NT2/D1 (cell line): ENCODE results near the gene CFAP74.

Source experiments
- DNase-seq: peaks from one replicate; pipeline ENCODE4 v3.0.0-alpha.2; 2011; ENCODE audit warnings: low read depth, low spot score
- H3K27me3 ChIP-seq: 2 replicates; pipeline ENCODE4 v1.6.0; 2011; ENCODE audit warnings: mild to moderate bottlenecking; ENCODE audit not compliant: insufficient read length, insufficient read depth
- H3K36me3 ChIP-seq: 2 replicates; pipeline ENCODE4 v1.6.1; 2011; ENCODE audit warnings: mild to moderate bottlenecking, low read length, mixed read lengths; ENCODE audit not compliant: insufficient read depth, insufficient read length
- H3K4me1 ChIP-seq: 2 replicates; pipeline ENCODE4 v1.5.1; 2011; ENCODE audit not compliant: insufficient read depth, insufficient read length
- H3K4me3 ChIP-seq: 2 replicates; pipeline ENCODE4 v1.5.1; 2011; ENCODE audit warnings: low read depth; ENCODE audit not compliant: insufficient read length
- H3K9ac ChIP-seq: 2 replicates; pipeline ENCODE4 v1.6.0; 2011; ENCODE audit warnings: low read depth; ENCODE audit not compliant: insufficient read length
- H3K9me3 ChIP-seq: 2 replicates; pipeline ENCODE4 v1.5.1; 2011; ENCODE audit warnings: mild to moderate bottlenecking, low read length; ENCODE audit not compliant: insufficient read depth
- SUZ12 ChIP-seq: IDR thresholded peaks from 2 replicates; pipeline ENCODE4 v1.6.1; 2011; ENCODE audit not compliant: insufficient read length, insufficient read depth; ENCODE audit errors: extremely low read depth
- YY1 ChIP-seq: IDR thresholded peaks from 2 replicates; pipeline ENCODE4 v1.6.1; 2011; ENCODE audit not compliant: insufficient read length, insufficient read depth
- ZNF274 ChIP-seq: IDR thresholded peaks from 2 replicates; pipeline ENCODE4 v1.6.1; 2011; ENCODE audit warnings: mild to moderate bottlenecking, low read depth, low read length

Gene CFAP74

DNA sequence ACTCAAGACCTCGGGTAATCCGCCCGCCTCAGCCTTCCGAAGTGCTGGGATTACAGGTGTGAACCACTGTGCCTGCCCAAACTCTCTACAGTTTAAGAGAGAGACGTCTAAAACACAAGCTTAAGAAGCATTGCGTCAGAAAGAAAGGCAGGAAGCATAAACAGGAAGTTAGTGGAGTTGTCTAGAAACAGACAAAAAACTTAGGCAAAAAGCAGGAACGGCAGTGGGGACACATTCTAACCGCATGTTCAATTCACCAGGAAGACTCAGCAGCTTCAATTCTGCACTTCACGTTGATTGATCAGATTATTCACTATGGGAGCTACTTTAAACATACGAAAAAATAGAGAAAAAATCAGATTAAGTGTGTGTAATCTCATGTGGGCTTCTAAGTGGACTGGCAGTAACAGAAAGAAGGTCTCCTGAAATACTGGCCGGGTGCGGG, 7.4 kb downstream of the CFAP74 start:
- Histone ChIP-seq H3K36me3 (no peaks in the 10 kb centered on the region), H3K9me3 (no peaks in the 10 kb centered on the region), H3K4me3 (no peak overlapping the region), H3K27me3 (no peaks in the 10 kb centered on the region), H3K4me1 (peaks cover 5% of the 10 kb centered on the region), H3K9ac (no peak overlapping the region)
- no peak for DNase-seq
- no peak for TF ChIP-seq SUZ12
- no peak for TF ChIP-seq ZNF274
- no peak for TF ChIP-seq YY1

DNA sequence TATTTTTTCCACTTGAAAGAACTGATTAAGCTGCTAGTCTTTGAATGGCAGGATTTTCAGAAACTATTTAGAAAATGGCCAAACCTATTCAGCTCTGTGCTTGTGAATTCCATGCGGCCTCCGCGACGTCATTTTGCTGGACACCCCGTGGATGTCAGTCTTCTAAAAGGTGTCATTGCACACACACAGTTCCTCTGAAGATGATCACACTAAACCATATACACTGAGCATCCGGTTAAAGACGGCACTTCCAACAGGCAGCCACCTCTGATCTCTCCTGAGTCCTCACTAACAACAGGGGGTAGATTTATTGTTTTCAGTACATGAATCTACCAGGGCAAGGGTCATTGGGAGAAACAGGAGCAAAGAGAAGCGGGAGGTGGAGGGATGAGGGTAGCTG, 9.1 kb downstream of the CFAP74 start:
- DNase-seq, result no peak
- H3K4me3 ChIP-seq, result no peak overlapping the region
- H3K9ac ChIP-seq, result no peak overlapping the region
- H3K36me3 ChIP-seq, result no peaks in the 10 kb centered on the region
- H3K27me3 ChIP-seq, result no peaks in the 10 kb centered on the region
- TF ChIP-seq SUZ12 (no peak), YY1 (no peak), ZNF274 (no peak)
- H3K9me3 ChIP-seq, result no peaks in the 10 kb centered on the region
- peaks cover 5% of the 10 kb centered on the region for H3K4me1 ChIP-seq

DNA sequence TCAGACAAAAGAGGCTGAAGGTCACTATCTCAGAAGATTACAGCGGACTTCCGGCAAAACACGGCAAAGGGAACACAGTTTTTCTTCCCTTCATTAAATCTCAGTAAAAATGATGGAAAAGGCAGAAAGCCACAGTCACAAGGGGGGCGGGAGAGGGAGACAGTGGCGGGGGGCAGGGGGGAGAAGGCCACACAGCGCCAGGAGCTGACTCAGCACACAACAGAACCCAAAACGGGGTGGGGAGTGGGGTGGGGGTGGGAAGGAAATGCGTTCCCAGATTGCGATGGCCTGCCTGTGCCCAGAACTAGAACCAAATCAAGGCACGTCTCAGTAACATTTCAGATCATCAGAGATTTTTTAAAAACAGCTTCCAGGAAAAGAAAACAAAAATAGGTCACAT, 13.4 kb downstream of the CFAP74 start:
- Histone ChIP-seq H3K4me1 (peaks cover 13% of the 10 kb centered on the region), H3K9ac (no peak overlapping the region), H3K9me3 (no peaks in the 10 kb centered on the region), H3K4me3 (no peak overlapping the region), H3K36me3 (no peaks in the 10 kb centered on the region), H3K27me3 (no peaks in the 10 kb centered on the region)
- DNase-seq, result no peak
- TF ChIP-seq SUZ12, result no peak
- TF ChIP-seq ZNF274, result no peak
- TF ChIP-seq YY1, result no peak

DNA sequence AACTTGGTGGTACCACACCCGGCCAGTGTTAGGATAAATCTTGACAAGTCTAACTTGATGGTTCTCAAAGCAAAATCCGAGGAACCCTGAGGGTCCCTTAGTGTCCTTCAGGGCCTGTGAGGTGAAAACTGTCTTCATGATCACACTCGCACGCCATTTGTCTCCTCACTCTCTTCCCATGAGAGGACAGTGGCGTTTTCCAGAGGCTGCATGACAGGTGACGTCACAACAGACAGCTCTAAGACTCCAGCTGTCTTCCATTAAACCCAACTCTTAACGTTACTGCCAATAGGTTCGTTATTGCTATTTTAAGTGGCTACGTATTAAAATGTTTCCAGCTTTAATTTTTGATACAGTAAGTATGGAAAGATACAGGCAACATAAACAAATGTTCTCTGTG, 13.8 kb downstream of the CFAP74 start:
- Histone ChIP-seq H3K36me3 (no peaks in the 10 kb centered on the region), H3K9me3 (no peaks in the 10 kb centered on the region), H3K4me1 (peaks cover 11% of the 10 kb centered on the region), H3K4me3 (no peak overlapping the region), H3K27me3 (no peaks in the 10 kb centered on the region), H3K9ac (no peak overlapping the region)
- DNase-seq, result no peak
- TF ChIP-seq SUZ12 (no peak), ZNF274 (no peak), YY1 (no peak)

DNA sequence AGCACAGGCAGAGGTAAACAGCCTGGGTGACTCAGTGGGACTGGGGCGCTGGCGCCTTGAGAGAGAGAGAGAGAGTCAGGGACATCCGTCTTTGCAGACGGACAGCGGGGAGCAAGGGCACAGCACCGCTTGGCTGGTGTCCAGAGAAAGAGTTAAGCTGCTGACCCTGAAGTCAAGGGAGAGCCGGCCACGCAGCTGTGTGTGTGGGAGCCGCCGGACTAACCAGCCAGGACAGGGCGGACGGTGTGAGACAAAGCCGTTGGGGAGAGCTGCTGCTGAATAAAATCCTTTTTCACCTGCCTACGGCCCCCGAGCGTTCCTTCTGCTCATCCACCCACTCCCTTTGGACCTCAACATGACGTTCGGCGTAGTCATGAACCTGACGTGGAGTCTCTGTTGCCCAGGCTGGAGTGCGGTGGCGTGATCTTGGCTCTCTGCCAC, 14.5 kb downstream of the CFAP74 start:
- DNase-seq, result no peak
- no peaks in the 10 kb centered on the region for H3K27me3 ChIP-seq
- no peak for TF ChIP-seq YY1
- no peak for TF ChIP-seq ZNF274
- TF ChIP-seq SUZ12, result no peak
- H3K4me3 ChIP-seq, result no peak overlapping the region
- no peaks in the 10 kb centered on the region for H3K9me3 ChIP-seq
- H3K9ac ChIP-seq, result no peak overlapping the region
- H3K36me3 ChIP-seq, result no peaks in the 10 kb centered on the region
- peaks cover 8% of the 10 kb centered on the region for H3K4me1 ChIP-seq

DNA sequence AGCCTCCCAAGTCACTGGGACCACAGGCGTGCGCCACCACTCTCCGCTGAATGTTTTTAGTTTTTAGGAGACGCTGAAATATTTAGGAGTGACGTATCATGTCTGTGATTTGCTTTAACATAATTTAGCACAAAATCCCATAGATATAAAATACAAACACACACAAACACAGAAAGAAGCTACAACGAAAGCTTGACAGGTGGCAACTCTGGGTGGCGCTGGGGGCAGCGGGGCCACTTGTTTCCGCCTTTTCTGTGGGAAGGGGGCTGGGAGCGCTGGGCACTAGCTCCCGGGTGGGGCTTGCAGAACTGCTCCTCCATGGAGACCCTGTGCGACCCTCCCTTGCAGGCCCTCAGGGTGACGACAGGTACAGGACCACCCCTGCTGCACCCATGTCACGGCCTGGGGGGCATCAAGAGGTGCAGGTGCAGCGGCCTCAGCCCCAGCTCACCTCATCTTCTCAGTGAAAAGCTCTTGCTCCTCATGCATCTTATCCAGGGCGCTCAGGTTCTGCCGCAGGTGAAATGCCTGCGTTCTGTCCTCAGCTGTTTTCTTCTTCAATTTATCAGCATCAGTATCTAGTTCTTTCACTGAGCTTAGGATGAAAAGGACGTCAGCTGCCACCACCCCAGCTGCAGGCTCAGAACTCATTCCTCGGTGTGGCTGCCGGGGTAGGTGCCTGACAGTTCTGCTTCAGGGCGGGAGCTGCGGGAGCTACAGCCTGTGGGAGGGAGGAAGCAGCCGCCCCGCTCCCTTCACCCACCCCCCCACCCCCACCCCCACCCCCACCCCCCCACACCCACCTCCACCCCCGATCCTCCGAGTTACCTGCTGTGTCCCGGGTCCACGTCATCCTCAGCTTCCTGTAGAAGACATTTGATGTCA, 15.3 kb downstream of the CFAP74 start:
- Histone ChIP-seq H3K9ac (no peak overlapping the region), H3K27me3 (no peaks in the 10 kb centered on the region), H3K4me3 (no peak overlapping the region), H3K9me3 (no peaks in the 10 kb centered on the region), H3K4me1 (peaks cover 8% of the 10 kb centered on the region), H3K36me3 (no peaks in the 10 kb centered on the region)
- TF ChIP-seq ZNF274 (no peak), YY1 (no peak), SUZ12 (no peak)
- DNase-seq, result no peak

DNA sequence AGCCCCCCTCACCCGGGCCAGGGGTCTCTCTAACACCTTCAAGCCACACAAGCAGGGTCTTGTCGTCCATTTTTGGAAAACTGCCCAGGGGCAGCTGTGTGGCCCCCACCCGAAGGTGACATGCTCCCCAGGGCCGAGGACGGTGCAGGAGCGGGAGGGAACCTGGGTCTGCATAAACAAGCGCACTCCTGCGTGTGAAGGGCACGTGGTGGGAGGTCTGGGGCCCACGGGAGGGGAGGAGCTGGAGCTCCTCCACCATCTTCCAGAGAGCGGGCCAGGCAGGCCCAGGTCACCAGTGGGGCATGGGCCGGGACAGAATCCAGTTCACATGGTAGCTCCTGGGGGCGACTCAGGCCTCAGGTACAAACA, 16.5 kb downstream of the CFAP74 start:
- TF ChIP-seq ZNF274, result no peak
- TF ChIP-seq SUZ12, result no peak
- no peak for TF ChIP-seq YY1
- H3K4me1 ChIP-seq, result peaks cover 8% of the 10 kb centered on the region
- no peak overlapping the region for H3K4me3 ChIP-seq
- no peaks in the 10 kb centered on the region for H3K9me3 ChIP-seq
- H3K36me3 ChIP-seq, result no peaks in the 10 kb centered on the region
- H3K9ac ChIP-seq, result no peak overlapping the region
- no peak for DNase-seq
- no peaks in the 10 kb centered on the region for H3K27me3 ChIP-seq
